IMR-90 (cell line): ENCODE data around the gene SEZ6L2. TPM values are rescaled to one million over a fixed set of nuclear protein-coding genes. Genes with fewer than 3 reads are reported as not detected.

ENCODE experiments used
- ATAC-seq: fragments of 200-7000 bp; cut with Tn5 transposase; 2 replicates; pipeline ENCODE4 v1.9.1; 2020; ENCODE audit warnings: low read depth, mild to moderate bottlenecking, moderate library complexity
- BruUV-seq: library from RNA; stranded (reverse); fragments of 400-500 nt; replicated peaks from 2 replicates; lab custom pipeline; 2021; lab: Mats Ljungman, UMichigan
- CTCF ChIA-PET: fragments of 300-600 bp; formaldehyde crosslinking; extraction: SDS; loops from one replicate; lab custom pipeline; 2021; ENCODE audit warnings: antibody characterized with exemption; lab: Yijun Ruan, JAX
- POLR2A ChIA-PET: fragments of 300-600 bp; sonication (Branson Sonifier 250); formaldehyde crosslinking; loops from one replicate; lab custom pipeline; 2022; ENCODE audit warnings: antibody characterized with exemption; ENCODE audit not compliant: unreplicated experiment; lab: Charles Lee
- DNase-seq: peaks from one replicate; pipeline ENCODE4 v3.0.0; 2013
- H2AFZ ChIP-seq: replicated peaks from 2 replicates; pipeline ENCODE3; 2013; ENCODE audit warnings: low read length, mild to moderate bottlenecking; ENCODE audit not compliant: poor library complexity
- H2AK5ac ChIP-seq: 2 replicates; pipeline ENCODE4 v1.6.1; 2013; ENCODE audit warnings: low read depth, low read length, inconsistent platforms
- H2AK9ac ChIP-seq: replicated peaks from 2 replicates; pipeline ENCODE3; 2013; ENCODE audit warnings: mild to moderate bottlenecking, low read depth, low read length, moderate library complexity; ENCODE audit not compliant: poor library complexity
- H2BK120ac ChIP-seq: 2 replicates; pipeline ENCODE4 v1.6.1; 2013; ENCODE audit warnings: low read depth, low read length, inconsistent platforms
- H2BK15ac ChIP-seq: 3 replicates; pipeline ENCODE4 v1.6.1; 2013; ENCODE audit warnings: low read depth, low read length, inconsistent platforms
- H2BK20ac ChIP-seq: 2 replicates; pipeline ENCODE4 v1.6.1; 2013; ENCODE audit warnings: low read depth, mild to moderate bottlenecking, inconsistent platforms, low read length, moderate library complexity
- H2BK5ac ChIP-seq: 2 replicates; pipeline ENCODE4 v1.6.1; 2013; ENCODE audit warnings: mild to moderate bottlenecking, low read depth, low read length, inconsistent platforms; ENCODE audit not compliant: poor library complexity, severe bottlenecking
- H3K14ac ChIP-seq: replicated peaks from 2 replicates; pipeline ENCODE4 v1.6.1; 2013; ENCODE audit warnings: low read depth, low read length, inconsistent platforms
- H3K18ac ChIP-seq: 2 replicates; pipeline ENCODE4 v1.6.1; 2013; ENCODE audit warnings: low read depth, low read length, control low read depth
- H3K23ac ChIP-seq: 2 replicates; pipeline ENCODE4 v1.6.1; 2013; ENCODE audit warnings: low read depth, low read length, inconsistent platforms
- H3K27ac ChIP-seq: 2 replicates; pipeline ENCODE4 v1.5.1; 2013; ENCODE audit warnings: mild to moderate bottlenecking, control low read depth, low read length; ENCODE audit not compliant: insufficient read depth
- H3K27me3 ChIP-seq: 2 replicates; pipeline ENCODE4 v1.6.1; 2013; ENCODE audit warnings: low read length; ENCODE audit not compliant: control insufficient read depth, insufficient read depth
- H3K36me3 ChIP-seq: 2 replicates; pipeline ENCODE4 v1.6.1; 2013; ENCODE audit warnings: low read length, mixed read lengths; ENCODE audit not compliant: control insufficient read depth, insufficient read depth
- H3K4ac ChIP-seq: 2 replicates; pipeline ENCODE4 v1.6.1; 2013; ENCODE audit warnings: low read depth, low read length, inconsistent platforms
- H3K4me1 ChIP-seq: 2 replicates; pipeline ENCODE4 v1.6.1; 2013; ENCODE audit warnings: low read length, mixed read lengths; ENCODE audit not compliant: control insufficient read depth, insufficient read depth
- H3K4me2 ChIP-seq: 2 replicates; pipeline ENCODE4 v1.6.1; 2013; ENCODE audit warnings: low read depth, mild to moderate bottlenecking, control low read depth, low read length, moderate library complexity
- H3K4me3 ChIP-seq: 2 replicates; pipeline ENCODE4 v1.5.1; 2013; ENCODE audit warnings: low read depth, mild to moderate bottlenecking, control low read depth, low read length, moderate library complexity; ENCODE audit not compliant: insufficient read depth
- H3K56ac ChIP-seq: 2 replicates; pipeline ENCODE4 v1.6.1; 2013; ENCODE audit warnings: low read length, inconsistent platforms; ENCODE audit not compliant: insufficient read depth; ENCODE audit errors: extremely low read depth
- H3K79me1 ChIP-seq, 2 experiments: 2 replicates each; pipeline ENCODE4 v1.6.1; 2013; ENCODE audit warnings: low read length in 2 of 2, inconsistent platforms in 1 of 2, low read depth in 1 of 2
- H3K9ac ChIP-seq: 2 replicates; pipeline ENCODE4 v1.6.1; 2013; ENCODE audit warnings: low read depth, low read length, control low read depth
- H3K9me1 ChIP-seq: 2 replicates; pipeline ENCODE4 v1.6.1; 2013; ENCODE audit warnings: low read length, inconsistent platforms; ENCODE audit not compliant: insufficient read depth
- H3K9me3 ChIP-seq: 2 replicates; pipeline ENCODE4 v1.6.1; 2013; ENCODE audit warnings: low read length; ENCODE audit not compliant: control insufficient read depth, insufficient read depth
- H4K20me1 ChIP-seq: 2 replicates; pipeline ENCODE4 v1.6.1; 2013; ENCODE audit warnings: low read length, inconsistent platforms; ENCODE audit not compliant: insufficient read depth
- H4K5ac ChIP-seq: 2 replicates; pipeline ENCODE4 v1.6.1; 2013; ENCODE audit warnings: mild to moderate bottlenecking, low read depth, low read length, control low read depth
- H4K8ac ChIP-seq, 2 experiments: 2 replicates each; pipeline ENCODE4 v1.6.1; 2013; ENCODE audit warnings: low read depth in 2 of 2, low read length in 2 of 2, control low read depth in 1 of 2, inconsistent platforms in 1 of 2
- H4K91ac ChIP-seq: 2 replicates; pipeline ENCODE4 v1.6.1; 2013; ENCODE audit warnings: low read depth, low read length, inconsistent platforms; ENCODE audit not compliant: insufficient read depth
- RFX5 ChIP-seq: IDR thresholded peaks from 2 replicates; pipeline ENCODE4 v1.8.0; 2012; ENCODE audit warnings: low read depth, mild to moderate bottlenecking, low read length, moderate library complexity
- SMC3 ChIP-seq: fragments of 150-350 bp; IDR thresholded peaks from 2 replicates; pipeline ENCODE4 v1.6.1; 2016; ENCODE audit warnings: low read depth, mild to moderate bottlenecking, antibody characterized with exemption, low read length, moderate library complexity
- WGBS, 2 experiments: methylation state at CpG; one replicate each; pipeline versions ENCODE4 v1.1.5 to v1.1.7; 2013; ENCODE audit warnings: missing lambda C conversion rate in 2 of 2; ENCODE audit not compliant: insufficient read length in 1 of 2; ENCODE audit errors: extremely low coverage in 2 of 2; 5-methylcytosine and 5-hydroxymethylcytosine counted together
- dilution Hi-C: fragments of 300-500 bp; cut with HindIII; formaldehyde crosslinking; loops from one replicate; pipeline ENCODE4 v1.14.3; 2018; ENCODE audit warnings: low sequenced_read_pairs; ENCODE audit not compliant: unreplicated experiment
- in situ Hi-C: fragments of 300-500 bp; cut with MboI; formaldehyde crosslinking; loops from 3 replicates; pipeline ENCODE4 v1.14.3; 2019; ENCODE audit warnings: low sequenced_read_pairs, inconsistent platforms, mixed read lengths
- intact Hi-C: fragments of 100-400 bp; cut with micrococcal nuclease; formaldehyde crosslinking; loops from 2 replicates; pipeline ENCODE4 v1.10.0; 2022
- polyA plus RNA-seq, 3 experiments: library from polyadenylated mRNA; depleted of rRNA; stranded (reverse); fragments of >200 nt; gene quantifications; 2 replicates each; pipeline ENCODE4 v1.2.3, GENCODE V29; 2012; ENCODE audit warnings: low replicate concordance in 1 of 3
- total RNA-seq: library from RNA; depleted of rRNA; stranded (reverse); fragments of >200 nt; gene quantifications from 2 replicates; pipeline ENCODE4 v1.2.3, GENCODE V29; 2012
- TF ChIP-seq, protein P1 (sequence below): fragments of 150-350 bp; IDR thresholded peaks from 2 replicates; pipeline ENCODE4 v1.6.1; 2017; ENCODE audit warnings: mild to moderate bottlenecking, antibody characterized with exemption, low read length, low read depth

The SEZ6L2 gene
- total and polyA plus RNA-seq, 2 of the 4 experiments (the other 2 are of a cell fraction), result 0.72 to 10.5 TPM

- Histone ChIP-seq H3K4me1 (no peaks in the 10 kb centered on the region), H3K18ac (no peak overlapping the region), H3K23ac (no peak overlapping the region), H3K56ac (no peak overlapping the region), H3K9me3 (no peaks in the 10 kb centered on the region), H3K79me1 (no peaks in the 10 kb centered on the region), H2AK5ac (no peak overlapping the region), H3K14ac (no peak overlapping the region), H3K36me3 (no peaks in the 10 kb centered on the region), H3K4me3 (no peak overlapping the region), H4K5ac (no peak overlapping the region), H3K9me1 (no peaks in the 10 kb centered on the region), H3K27me3 (no peaks in the 10 kb centered on the region), H3K27ac (no peak overlapping the region), H2BK15ac (no peak overlapping the region), H2AK9ac (no peak overlapping the region), H2AFZ (no peak overlapping the region), H3K4ac (no peak overlapping the region), H4K20me1 (no peaks in the 10 kb centered on the region), H3K4me2 (no peak overlapping the region), H4K91ac (no peak overlapping the region), H2BK20ac (no peak overlapping the region), H2BK5ac (no peak overlapping the region), H2BK120ac (no peak overlapping the region), H3K9ac (no peak overlapping the region), H4K8ac (no peak overlapping the region)
- WGBS, 2 experiments, result 71% methylated on average over 7 of the region's 8 CpGs; no CpG with 5 or more reads in 1 of the 2 experiments
- dilution Hi-C loops, result no loop called here
- in situ Hi-C loops, result no loop called here
- BruUV-seq, result no TSS peak
- POLR2A ChIA-PET, result interaction anchor here (0.7 kb wide), 1 partner anchor 155 kb away, joined by 3 read pairs; the partner anchor contains the start of gene C16orf92
- DNase-seq (no peak), ATAC-seq (no peak)
- intact Hi-C loops, result no loop called here
- TF ChIP-seq, protein P1, sequence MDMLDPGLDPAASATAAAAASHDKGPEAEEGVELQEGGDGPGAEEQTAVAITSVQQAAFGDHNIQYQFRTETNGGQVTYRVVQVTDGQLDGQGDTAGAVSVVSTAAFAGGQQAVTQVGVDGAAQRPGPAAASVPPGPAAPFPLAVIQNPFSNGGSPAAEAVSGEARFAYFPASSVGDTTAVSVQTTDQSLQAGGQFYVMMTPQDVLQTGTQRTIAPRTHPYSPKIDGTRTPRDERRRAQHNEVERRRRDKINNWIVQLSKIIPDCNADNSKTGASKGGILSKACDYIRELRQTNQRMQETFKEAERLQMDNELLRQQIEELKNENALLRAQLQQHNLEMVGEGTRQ, result no peak
- no peak for TF ChIP-seq RFX5
- no peak for TF ChIP-seq SMC3
- CTCF ChIA-PET, result no interaction called here
Observed at GRCh38 chr16:29868396-29869009, 30.8 kb downstream of the SEZ6L2 start.
